OCI-LY1 (cell line): ENCODE measurements around the gene HSF4.

Source experiments
- CTCF ChIP-seq: fragments of 200-600 bp; sonication (generic), shearing (Covaris generic); IDR thresholded peaks from 2 replicates; pipeline ENCODE4 v1.5.1; 2017; ENCODE audit warnings: mild to moderate bottlenecking, antibody characterized with exemption, low read length, moderate library complexity, mixed read lengths
- EZH2 ChIP-seq: fragments of 200-600 bp; sonication (generic), shearing (Covaris generic); IDR thresholded peaks from 2 replicates; pipeline ENCODE4 v1.8.0; 2017; ENCODE audit warnings: borderline replicate concordance, mixed run types, mild to moderate bottlenecking, antibody characterized with exemption, low read length, moderate library complexity, mixed read lengths

GRCh38 chr16:67187175-67187890 is 22.8 kb downstream of the HSF4 start:
- no peak for TF ChIP-seq EZH2
- TF ChIP-seq CTCF = no peak
